Ascending aorta (tissue), 2 donors: Measurements from ENCODE around the gene RNF5. TPM values are rescaled to one million over a fixed set of nuclear protein-coding genes. Genes with fewer than 3 reads are reported as not detected.
A peak's percentile ranks its signal among the peaks of the same experiment; 100 is the strongest.

Source experiments
- DNase-seq, 2 donors: peaks; one replicate each; pipeline ENCODE4 v3.0.0-alpha.2; 2019; ENCODE audit warnings: low spot score in 2 of 2
- H3K27ac ChIP-seq, 2 donors: fragments of 200-600 bp; sonication (generic); one replicate each; pipeline ENCODE4 v1.5.1; 2016 to 2017; ENCODE audit warnings: mild to moderate bottlenecking in 1 of 2
- H3K27me3 ChIP-seq: fragments of 200-600 bp; sonication (generic); one replicate; pipeline ENCODE4 v1.5.1; 2017
- H3K36me3 ChIP-seq, 2 donors: fragments of 200-600 bp; sonication (generic); one replicate each; pipeline ENCODE4 v1.5.1; 2016
- H3K4me1 ChIP-seq, 2 donors: fragments of 200-600 bp; sonication (generic); one replicate each; pipeline ENCODE4 v1.5.1; 2016 to 2017; ENCODE audit warnings: mild to moderate bottlenecking in 1 of 2
- H3K4me3 ChIP-seq, 2 donors: fragments of 200-600 bp; sonication (generic); one replicate each; pipeline ENCODE4 v1.5.1; 2016 to 2017; ENCODE audit warnings: mild to moderate bottlenecking in 1 of 2
- H3K9me3 ChIP-seq, 2 donors: fragments of 200-600 bp; sonication (generic); one replicate each; pipeline ENCODE4 v1.5.1; 2016
- CTCF ChIP-seq, 3 experiments: fragments of 200-600 bp in 2 of 3; fragments of 450-650 bp in 1 of 3; sonication (generic) in 2 of 3; IDR thresholded peaks; one replicate each; pipeline ENCODE4 v1.5.1; 2016 to 2019; ENCODE audit warnings: antibody characterized with exemption in 3 of 3, mild to moderate bottlenecking in 1 of 3, moderate library complexity in 1 of 3
- intact Hi-C: fragments of 100-400 bp; cut with DNase I; formaldehyde crosslinking; loops from one replicate; pipeline ENCODE4 v1.15.1; 2023
- total RNA-seq: library from RNA; depleted of rRNA; stranded (reverse); fragments of >200 nt; gene quantifications from one replicate; pipeline ENCODE4 v1.1.0, GENCODE V29; 2016

RNF5 gene
- total RNA-seq, 1 donor from 2014 or later: 73.0 TPM

- no peak for TF ChIP-seq CTCF (IDR thresholded peaks at IDR 0.05)
- H3K4me3 ChIP-seq: no peak overlapping the region
- peaks cover 8% of the 10 kb centered on the region in 2 donors for H3K4me1 ChIP-seq
- intact Hi-C loops: no loop called here
- no peak overlapping the region for H3K27ac ChIP-seq
- no peak for DNase-seq
- H3K27me3 ChIP-seq: no peaks in the 10 kb centered on the region
- H3K36me3 ChIP-seq: peaks cover 10 to 13% of the 10 kb centered on the region in 2 donors
- no peaks in the 10 kb centered on the region for H3K9me3 ChIP-seq
These were observed 31.5 kb upstream of the RNF5 start for GRCh38 chr6:32146687-32147086.

GRCh38 chr6:32147401-32148132, 30.6 kb upstream of the RNF5 start:
- Histone ChIP-seq H3K4me3 (no peak overlapping the region), H3K9me3 (no peaks in the 10 kb centered on the region), H3K36me3 (peaks cover 10 to 13% of the 10 kb centered on the region in 2 donors), H3K4me1 (peaks cover 8 to 15% of the 10 kb centered on the region in 2 donors), H3K27me3 (no peaks in the 10 kb centered on the region), H3K27ac (no peak overlapping the region)
- intact Hi-C loops: no loop called here
- TF ChIP-seq CTCF (IDR thresholded peaks at IDR 0.05): no peak
- DNase-seq: no peak

GRCh38 chr6:32148289-32149091, 29.7 kb upstream of the RNF5 start:
- TF ChIP-seq CTCF (IDR thresholded peaks at IDR 0.05): peak in 1 of 3 experiments; percentile 14
- Histone ChIP-seq H3K36me3 (peaks cover 10 to 13% of the 10 kb centered on the region in 2 donors), H3K4me1 (peaks cover 8 to 18% of the 10 kb centered on the region in 2 donors), H3K9me3 (no peaks in the 10 kb centered on the region), H3K27me3 (no peaks in the 10 kb centered on the region), H3K27ac (no peak overlapping the region), H3K4me3 (no peak overlapping the region)
- peak in 1 of 2 donors; percentile 81 for DNase-seq
- intact Hi-C loops: no loop called here

- no peak overlapping the region for H3K4me3 ChIP-seq
- peaks cover 8 to 18% of the 10 kb centered on the region in 2 donors for H3K4me1 ChIP-seq
- no peaks in the 10 kb centered on the region for H3K9me3 ChIP-seq
- intact Hi-C loops: no loop called here
- TF ChIP-seq CTCF (IDR thresholded peaks at IDR 0.05): no peak
- H3K27ac ChIP-seq: no peak overlapping the region
- peaks cover 10 to 13% of the 10 kb centered on the region in 2 donors for H3K36me3 ChIP-seq
- H3K27me3 ChIP-seq: no peaks in the 10 kb centered on the region
- DNase-seq: no peak
These were observed 29.0 kb upstream of the RNF5 start for GRCh38 chr6:32149092-32149755.
